Subcutaneous abdominal adipose tissue (tissue), 5 donors: ENCODE data around the gene NSD1.
A peak's percentile ranks its signal among the peaks of the same experiment; 100 is the strongest.

ENCODE experiments used
- H3K27ac ChIP-seq: one replicate; pipeline ENCODE4 v1.7.0; 2013; ENCODE audit warnings: low read depth, mild to moderate bottlenecking, inconsistent platforms, low read length, moderate library complexity
- H3K27me3 ChIP-seq, 5 donors: one replicate each; pipeline ENCODE4 v1.7.0; 2013; ENCODE audit warnings: low read length in 5 of 5, inconsistent platforms in 1 of 5; ENCODE audit not compliant: control insufficient read depth in 5 of 5, insufficient read depth in 4 of 5
- H3K36me3 ChIP-seq, 5 donors: one replicate each; pipeline ENCODE4 v1.7.0; 2013; ENCODE audit warnings: low read length in 5 of 5; ENCODE audit not compliant: control insufficient read depth in 5 of 5, insufficient read depth in 5 of 5
- H3K4me1 ChIP-seq, 5 donors: one replicate each; pipeline ENCODE4 v1.7.0; 2013; ENCODE audit warnings: low read length in 5 of 5, mild to moderate bottlenecking in 3 of 5, moderate library complexity in 1 of 5; ENCODE audit not compliant: control insufficient read depth in 5 of 5, insufficient read depth in 5 of 5
- H3K4me3 ChIP-seq, 5 donors: one replicate each; pipeline ENCODE4 v1.7.0; 2013; ENCODE audit warnings: low read length in 5 of 5, low read depth in 1 of 5
- H3K9ac ChIP-seq, 5 donors: one replicate each; pipeline ENCODE4 v1.7.0; 2013; ENCODE audit warnings: low read length in 5 of 5, mild to moderate bottlenecking in 4 of 5, moderate library complexity in 3 of 5
- H3K9me3 ChIP-seq, 5 donors: one replicate each; pipeline ENCODE4 v1.7.0; 2013; ENCODE audit warnings: low read length in 5 of 5; ENCODE audit not compliant: control insufficient read depth in 5 of 5
- donor health status: healthy.
- donor health status: healthy.
- donor health status: healthy.
- donor health status: healthy.
- donor health status: healthy.

Gene NSD1

GRCh38 chr5:177271113-177271512 lies 137.5 kb downstream of the NSD1 start:
- Histone ChIP-seq H3K36me3 (peaks cover 34 to 84% (median 60%) of the 10 kb centered on the region in 5 donors), H3K9ac (no peak overlapping the region), H3K4me1 (peaks cover 0 to 23% (median 8%) of the 10 kb centered on the region in 5 donors), H3K9me3 (no peaks in the 10 kb centered on the region), H3K4me3 (no peak overlapping the region), H3K27me3 (no peaks in the 10 kb centered on the region), H3K27ac (no peak overlapping the region)

DNA sequence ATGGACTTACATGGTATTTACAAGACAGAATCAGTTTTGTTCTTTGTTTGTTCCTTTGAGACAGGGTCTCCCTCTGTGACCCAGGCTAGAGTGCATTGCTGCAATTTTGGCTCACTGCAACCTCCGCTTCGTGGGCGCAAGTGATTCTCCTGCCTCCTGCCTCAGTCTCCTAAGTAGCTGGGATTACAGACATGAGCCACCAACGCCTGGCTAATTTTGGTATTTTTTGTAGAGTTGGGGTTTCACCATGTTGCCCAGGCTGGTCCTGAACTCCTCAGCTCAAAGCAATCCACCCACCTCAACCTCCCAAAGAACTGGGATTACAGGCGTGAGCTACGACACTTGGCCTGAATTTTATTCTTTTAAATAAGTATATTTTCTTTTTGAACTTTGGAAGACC lies 142.3 kb downstream of the NSD1 start:
- Histone ChIP-seq H3K4me3 (no peak overlapping the region), H3K27ac (no peak overlapping the region), H3K36me3 (peaks cover 24 to 70% (median 51%) of the 10 kb centered on the region in 5 donors), H3K9me3 (no peaks in the 10 kb centered on the region), H3K9ac (no peak overlapping the region), H3K27me3 (no peaks in the 10 kb centered on the region), H3K4me1 (peaks cover 0 to 7% (median 0%) of the 10 kb centered on the region in 5 donors)

DNA sequence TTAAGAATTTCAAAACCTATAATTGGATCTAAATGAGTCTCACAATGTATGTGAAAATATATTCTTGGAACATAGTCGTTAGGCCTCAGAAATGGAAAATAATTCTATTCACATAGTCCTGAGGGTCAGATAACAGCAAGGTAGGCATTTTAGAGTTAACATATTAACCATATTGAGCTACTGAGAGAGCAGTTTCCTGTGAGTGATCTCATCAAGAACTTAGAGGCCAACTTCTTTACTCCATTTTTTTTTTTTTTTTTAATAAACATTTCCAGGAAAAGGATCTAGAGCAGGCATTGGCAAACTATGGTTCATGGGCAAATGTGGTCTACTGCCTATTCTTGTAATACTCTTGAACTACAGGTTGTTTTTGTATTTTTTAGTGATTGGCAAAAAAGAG lies 143.3 kb downstream of the NSD1 start:
- H3K9ac ChIP-seq = no peak overlapping the region
- peaks cover 25 to 71% (median 53%) of the 10 kb centered on the region in 5 donors for H3K36me3 ChIP-seq
- peaks cover 0 to 7% (median 0%) of the 10 kb centered on the region in 5 donors for H3K4me1 ChIP-seq
- no peak overlapping the region for H3K4me3 ChIP-seq
- no peaks in the 10 kb centered on the region for H3K27me3 ChIP-seq
- peak overlapping the region; percentile 30 for H3K27ac ChIP-seq
- H3K9me3 ChIP-seq = no peaks in the 10 kb centered on the region

GRCh38 chr5:177288191-177288590 lies 154.6 kb downstream of the NSD1 start:
- H3K27me3 ChIP-seq = no peaks in the 10 kb centered on the region
- H3K27ac ChIP-seq = no peak overlapping the region
- no peaks in the 10 kb centered on the region for H3K9me3 ChIP-seq
- no peaks in the 10 kb centered on the region for H3K4me1 ChIP-seq
- H3K36me3 ChIP-seq = peaks cover 39 to 84% (median 62%) of the 10 kb centered on the region in 5 donors
- no peak overlapping the region for H3K4me3 ChIP-seq
- H3K9ac ChIP-seq = no peak overlapping the region

DNA sequence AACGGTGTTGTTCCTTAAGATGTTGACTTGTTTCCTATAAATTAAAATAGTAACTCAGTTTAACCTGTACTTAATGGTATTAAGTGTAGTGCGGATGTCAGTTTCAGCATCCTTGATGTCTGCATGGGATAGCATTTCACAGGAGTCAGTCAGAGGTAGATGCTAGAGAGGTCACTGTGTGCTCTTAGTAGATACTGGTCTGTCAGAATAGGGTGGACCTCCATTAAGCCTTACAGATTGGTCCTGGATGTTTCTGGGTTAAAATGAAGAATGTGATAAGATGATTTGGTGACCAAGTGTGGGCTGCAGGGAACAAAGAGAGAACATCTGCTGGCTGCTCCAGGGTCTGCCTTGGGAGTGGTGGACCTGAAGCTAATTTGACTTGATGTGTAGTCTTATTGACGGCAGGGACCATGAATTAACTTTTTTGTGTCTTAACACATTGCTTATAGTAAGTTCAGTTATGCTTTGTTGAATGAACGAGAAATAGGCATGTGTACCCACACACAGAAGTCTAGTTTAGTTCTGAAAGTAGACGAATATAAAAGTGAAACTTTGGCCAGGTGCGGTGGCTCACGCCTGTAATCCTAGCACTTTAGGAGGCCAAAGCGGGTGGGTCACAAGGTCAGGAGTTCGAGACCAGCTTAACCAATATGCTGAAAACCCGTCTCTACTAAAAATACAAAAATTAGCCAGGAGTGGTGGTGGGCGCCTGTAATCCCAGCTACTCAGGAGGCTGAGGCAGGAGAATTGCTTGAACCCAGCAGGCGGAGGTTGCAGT lies 157.4 kb downstream of the NSD1 start:
- peaks cover 29 to 84% (median 71%) of the 10 kb centered on the region in 5 donors for H3K36me3 ChIP-seq
- H3K9me3 ChIP-seq = no peaks in the 10 kb centered on the region
- peaks cover 0 to 9% (median 5%) of the 10 kb centered on the region in 5 donors for H3K4me1 ChIP-seq
- H3K9ac ChIP-seq = no peak overlapping the region
- H3K4me3 ChIP-seq = no peak overlapping the region
- H3K27me3 ChIP-seq = no peaks in the 10 kb centered on the region
- H3K27ac ChIP-seq = no peak overlapping the region

GRCh38 chr5:177291735-177292134 lies 158.2 kb downstream of the NSD1 start:
- H3K27me3 ChIP-seq = no peaks in the 10 kb centered on the region
- H3K9me3 ChIP-seq = no peaks in the 10 kb centered on the region
- no peak overlapping the region for H3K9ac ChIP-seq
- H3K4me3 ChIP-seq = no peak overlapping the region
- H3K27ac ChIP-seq = no peak overlapping the region
- peaks cover 0 to 17% (median 12%) of the 10 kb centered on the region in 5 donors for H3K4me1 ChIP-seq
- H3K36me3 ChIP-seq = peaks cover 29 to 85% (median 75%) of the 10 kb centered on the region in 5 donors

GRCh38 chr5:177293819-177294581 lies 160.4 kb downstream of the NSD1 start:
- Histone ChIP-seq H3K9me3 (no peaks in the 10 kb centered on the region), H3K9ac (no peak overlapping the region), H3K36me3 (peaks cover 19 to 67% (median 60%) of the 10 kb centered on the region in 5 donors), H3K4me1 (peaks cover 11 to 26% (median 24%) of the 10 kb centered on the region in 5 donors), H3K27ac (no peak overlapping the region), H3K4me3 (no peak overlapping the region), H3K27me3 (no peaks in the 10 kb centered on the region)

GRCh38 chr5:177294632-177295031 lies 161.1 kb downstream of the NSD1 start:
- Histone ChIP-seq H3K27ac (no peak overlapping the region), H3K9me3 (no peaks in the 10 kb centered on the region), H3K36me3 (peaks cover 14 to 63% (median 54%) of the 10 kb centered on the region in 5 donors), H3K4me3 (no peak overlapping the region), H3K4me1 (peaks cover 11 to 31% (median 26%) of the 10 kb centered on the region in 5 donors), H3K9ac (no peak overlapping the region), H3K27me3 (no peaks in the 10 kb centered on the region)

- Histone ChIP-seq H3K9me3 (no peaks in the 10 kb centered on the region), H3K4me1 (peaks cover 13 to 43% (median 36%) of the 10 kb centered on the region in 5 donors), H3K27me3 (no peaks in the 10 kb centered on the region), H3K27ac (peak overlapping the region; percentile 15), H3K36me3 (peaks cover 14 to 60% (median 50%) of the 10 kb centered on the region in 5 donors), H3K4me3 (no peak overlapping the region), H3K9ac (peak overlapping the region in 1 of 5 donors; percentile 10)
Measured at GRCh38 chr5:177295924-177296323, 162.4 kb downstream of the NSD1 start.

- no peak overlapping the region for H3K9ac ChIP-seq
- no peaks in the 10 kb centered on the region for H3K27me3 ChIP-seq
- peak overlapping the region; percentile 15 for H3K27ac ChIP-seq
- peaks cover 14 to 63% (median 49%) of the 10 kb centered on the region in 5 donors for H3K36me3 ChIP-seq
- no peaks in the 10 kb centered on the region for H3K9me3 ChIP-seq
- no peak overlapping the region for H3K4me3 ChIP-seq
- H3K4me1 ChIP-seq = peaks cover 15 to 49% (median 42%) of the 10 kb centered on the region in 5 donors
Measured at GRCh38 chr5:177296581-177296980, 163.0 kb downstream of the NSD1 start.
